ENCODE data around the gene CD300H.

CD300H gene

GRCh38 chr17:74512624-74513091 is 54.7 kb downstream of the CD300H start:
- ATAC-seq (replicated peaks) (peak; percentile 43), DNase-seq (no peak)

GRCh38 chr17:74512036-74512435 is 55.3 kb downstream of the CD300H start:
- Mint-ChIP-seq H3K4me3 (no peak overlapping the region), H3K36me3 (ENCODE audit: insufficient read depth) (peaks cover 12% of the 10 kb centered on the region), H3K27me3 (peaks cover 16 to 44% of the 10 kb centered on the region in 2 donors), H3K4me1 (ENCODE audit: low read depth in 2 of 2) (peaks cover 8 to 12% of the 10 kb centered on the region in 2 donors), H3K9me3 (peaks cover 8 to 13% of the 10 kb centered on the region in 2 donors), H3K27ac (no peak overlapping the region)
- DNase-seq (no peak), ATAC-seq (replicated peaks) (no peak)

More at GRCh38 chr17:74512624-74513091, 54.7 kb downstream of the CD300H start:
- H3K4me1 Mint-ChIP-seq (ENCODE audit: low read depth in 2 of 2): peaks cover 8 to 12% of the 10 kb centered on the region in 2 donors
- H3K9me3 Mint-ChIP-seq: peaks cover 8 to 13% of the 10 kb centered on the region in 2 donors
- H3K27me3 Mint-ChIP-seq: peaks cover 16 to 48% of the 10 kb centered on the region in 2 donors
- H3K4me3 Mint-ChIP-seq: no peak overlapping the region
- H3K27ac Mint-ChIP-seq: no peak overlapping the region
- peaks cover 12% of the 10 kb centered on the region for H3K36me3 Mint-ChIP-seq (ENCODE audit: insufficient read depth)
